HG02870 (cell line): ENCODE data around the gene GPBAR1.

ENCODE experiments used
- ATAC-seq: cut with Tn5 transposase; IDR thresholded peaks from one replicate; pipeline ENCODE4 v1.9.1; 2021; ENCODE audit warnings: mild to moderate bottlenecking, moderate library complexity; ENCODE audit not compliant: unreplicated experiment

GPBAR1 gene

DNA sequence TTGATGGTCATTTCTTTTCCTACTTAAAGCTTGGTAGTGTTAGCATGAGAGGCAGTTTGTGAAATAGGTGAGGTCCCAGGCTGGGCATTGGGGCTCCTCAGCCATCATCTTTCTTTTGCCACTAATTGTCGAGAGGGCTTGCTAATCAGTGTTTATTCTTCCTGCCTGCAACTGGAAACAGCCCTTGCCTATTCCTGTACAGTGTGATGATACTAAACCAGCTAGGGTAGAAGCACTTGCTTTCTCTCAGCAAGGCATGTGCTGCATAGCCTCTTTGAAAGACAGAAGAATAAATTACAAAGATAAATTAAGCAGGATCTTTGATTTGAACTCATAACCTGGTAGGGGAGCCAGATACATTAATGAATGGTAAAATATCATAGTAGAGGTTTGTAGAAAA, 16.6 kb upstream of the GPBAR1 start:
- no peak for ATAC-seq

DNA sequence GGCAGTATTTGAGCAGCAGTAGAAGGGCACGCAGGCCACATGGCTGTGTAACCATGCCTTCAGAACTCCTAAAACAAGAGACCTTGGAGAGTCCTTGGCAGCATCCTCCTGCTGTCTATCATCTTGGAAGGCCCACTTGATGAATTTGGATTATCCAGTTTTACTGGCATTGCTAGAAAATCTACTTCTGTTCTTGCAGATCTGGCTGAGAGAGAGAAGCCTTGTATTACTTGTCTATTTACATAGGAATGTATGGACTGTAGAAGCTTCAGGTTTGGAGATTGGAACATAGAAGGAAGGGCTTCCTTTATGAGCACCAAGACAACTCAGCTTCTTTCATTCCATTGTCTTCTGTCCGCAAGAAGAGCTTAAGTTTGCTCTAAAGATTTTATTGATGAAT, 16.1 kb upstream of the GPBAR1 start:
- no peak for ATAC-seq

DNA sequence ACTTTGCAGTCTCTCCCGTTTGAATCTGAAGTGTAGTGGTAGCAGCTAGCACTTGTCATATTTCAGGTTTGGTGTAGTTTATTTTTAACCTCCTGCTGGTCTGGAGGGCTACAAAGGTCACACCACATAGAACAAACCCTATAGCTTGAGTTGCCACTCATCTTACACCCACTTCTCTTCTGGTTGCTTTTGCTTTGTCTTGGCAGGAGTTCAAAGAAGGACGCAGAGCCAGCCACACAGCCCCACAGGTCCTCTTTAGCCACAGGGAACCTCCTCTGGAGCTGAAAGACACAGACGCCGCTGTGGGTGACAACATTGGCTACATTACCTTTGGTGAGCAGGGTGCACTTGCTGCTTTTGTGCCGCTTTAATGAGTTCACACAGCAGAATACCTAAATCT, 15.6 kb upstream of the GPBAR1 start:
- no peak for ATAC-seq

DNA sequence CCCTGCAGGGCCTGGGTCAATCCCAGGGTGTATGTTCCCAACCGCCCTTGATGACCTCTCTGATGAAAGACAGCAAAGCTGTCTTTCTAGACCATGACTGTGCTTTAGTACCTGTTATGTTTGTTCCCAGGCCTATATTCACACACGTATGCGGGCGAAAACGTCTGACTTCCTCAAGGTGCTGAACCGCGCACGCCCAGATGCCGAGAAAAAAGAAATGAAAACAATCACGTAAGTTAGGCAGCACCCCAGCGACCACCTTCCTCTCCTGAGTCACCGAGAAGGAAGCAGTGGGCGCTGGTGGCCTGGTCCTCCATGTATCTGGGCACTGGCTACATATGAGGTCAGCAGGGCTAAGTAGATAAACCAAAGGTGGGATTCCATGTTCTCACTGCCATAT, 11.1 kb upstream of the GPBAR1 start:
- ATAC-seq: no peak

DNA sequence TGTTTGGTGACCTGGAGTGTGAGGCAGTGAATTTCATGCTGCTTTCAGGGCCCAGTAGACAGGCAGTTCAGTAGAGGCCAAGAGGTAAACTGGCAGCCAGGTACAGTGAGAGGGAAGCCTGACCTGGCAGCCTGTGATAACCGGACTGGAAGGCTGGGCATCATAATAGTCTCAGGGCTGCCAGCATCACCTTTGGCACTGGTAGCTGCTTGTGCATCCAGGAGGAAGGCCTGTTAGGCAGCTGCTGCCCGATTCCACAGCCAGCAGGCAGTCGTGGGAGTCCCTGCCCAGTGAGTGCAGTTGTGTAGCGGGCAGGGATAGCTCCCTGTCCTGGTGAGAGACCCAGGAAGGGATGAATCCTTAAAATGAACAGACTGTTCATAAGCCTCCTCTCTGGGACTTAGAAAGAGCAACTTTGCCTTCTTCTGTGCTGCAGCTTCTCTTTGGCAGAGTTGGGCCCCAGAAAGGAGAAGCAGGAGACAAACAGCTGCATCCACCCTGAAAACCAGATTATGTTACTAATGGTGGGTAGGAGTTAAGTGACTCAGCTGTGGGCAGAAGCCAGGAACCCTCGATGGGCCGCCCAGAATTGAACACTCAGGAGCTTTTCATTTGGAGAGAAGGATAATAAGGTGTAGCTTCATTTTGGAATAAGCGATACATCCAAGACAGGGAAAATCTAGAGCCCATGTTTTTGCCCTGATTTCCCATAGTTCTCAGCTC, 8.1 kb upstream of the GPBAR1 start:
- no peak for ATAC-seq

DNA sequence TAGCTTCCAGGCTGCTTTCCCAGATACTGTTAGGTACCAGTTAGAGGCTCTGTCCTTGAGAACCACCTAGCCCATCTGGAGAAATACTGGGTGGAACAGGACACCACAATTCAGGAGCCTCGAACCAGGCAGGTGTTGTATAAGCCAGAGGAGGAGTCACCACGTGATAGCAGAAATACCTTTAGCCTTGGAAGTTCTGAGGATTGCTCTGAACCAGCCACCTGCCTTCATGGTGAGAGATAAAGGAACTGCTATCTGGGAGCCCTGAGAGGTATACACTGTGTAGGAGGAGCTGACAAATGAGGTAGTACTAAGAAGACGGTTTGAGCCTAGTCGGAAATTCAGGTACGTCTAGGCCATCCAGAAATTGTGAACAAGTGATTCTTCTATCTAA, 7.6 kb upstream of the GPBAR1 start:
- no peak for ATAC-seq

DNA sequence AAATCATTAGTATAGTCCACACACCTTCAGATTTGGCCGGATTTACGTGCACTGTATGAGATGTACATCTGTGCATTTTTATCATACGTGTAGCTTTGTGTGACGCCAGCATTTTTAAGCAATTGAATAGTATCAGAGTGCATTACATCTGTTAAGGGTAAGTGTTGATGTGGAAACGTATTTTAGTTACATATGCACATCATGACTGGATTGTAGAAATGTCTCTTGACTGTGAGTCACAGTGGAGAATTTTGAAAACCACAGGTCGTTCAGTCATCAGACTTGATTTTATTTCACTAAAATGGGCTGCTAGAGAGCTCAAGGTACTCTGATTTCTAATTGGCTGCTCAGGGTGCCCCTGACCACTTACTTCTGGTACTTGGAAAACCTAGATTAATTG, 5.4 kb upstream of the GPBAR1 start:
- no peak for ATAC-seq

DNA sequence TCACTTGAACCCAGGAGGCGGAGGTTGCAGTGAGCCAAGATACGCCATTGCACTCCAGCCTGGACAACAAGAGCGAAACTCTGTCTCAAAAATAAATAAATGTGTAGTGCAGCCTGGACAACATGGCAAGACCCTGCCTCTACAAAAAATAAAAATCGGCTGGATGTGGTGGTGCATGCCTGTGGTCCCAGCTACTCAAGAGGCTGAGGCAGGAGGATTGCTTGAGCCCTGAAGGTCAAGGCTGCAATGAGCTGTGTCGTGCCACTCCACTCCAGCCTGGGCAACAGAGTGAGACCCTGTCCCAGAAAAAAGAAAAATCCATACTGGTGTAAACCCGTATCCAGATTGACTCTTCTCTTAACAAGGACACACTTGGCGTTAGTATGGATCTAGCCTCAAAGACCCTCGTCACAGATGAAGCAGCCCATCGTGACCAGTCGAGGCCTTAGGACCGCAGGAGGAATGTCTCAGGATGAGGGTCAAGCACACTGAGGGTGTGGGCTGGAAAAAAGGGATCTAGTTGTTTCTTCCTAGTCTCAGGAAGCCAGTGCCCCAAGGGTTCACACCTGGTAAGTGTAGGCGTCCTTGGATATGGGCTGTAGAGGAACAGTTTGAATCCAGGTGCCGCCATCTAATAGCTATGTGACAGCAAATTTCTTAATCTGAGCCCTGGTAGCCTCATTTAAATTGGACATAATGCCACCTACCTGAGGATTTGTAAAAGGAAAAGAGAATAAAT, 4.0 kb upstream of the GPBAR1 start:
- ATAC-seq: no peak

DNA sequence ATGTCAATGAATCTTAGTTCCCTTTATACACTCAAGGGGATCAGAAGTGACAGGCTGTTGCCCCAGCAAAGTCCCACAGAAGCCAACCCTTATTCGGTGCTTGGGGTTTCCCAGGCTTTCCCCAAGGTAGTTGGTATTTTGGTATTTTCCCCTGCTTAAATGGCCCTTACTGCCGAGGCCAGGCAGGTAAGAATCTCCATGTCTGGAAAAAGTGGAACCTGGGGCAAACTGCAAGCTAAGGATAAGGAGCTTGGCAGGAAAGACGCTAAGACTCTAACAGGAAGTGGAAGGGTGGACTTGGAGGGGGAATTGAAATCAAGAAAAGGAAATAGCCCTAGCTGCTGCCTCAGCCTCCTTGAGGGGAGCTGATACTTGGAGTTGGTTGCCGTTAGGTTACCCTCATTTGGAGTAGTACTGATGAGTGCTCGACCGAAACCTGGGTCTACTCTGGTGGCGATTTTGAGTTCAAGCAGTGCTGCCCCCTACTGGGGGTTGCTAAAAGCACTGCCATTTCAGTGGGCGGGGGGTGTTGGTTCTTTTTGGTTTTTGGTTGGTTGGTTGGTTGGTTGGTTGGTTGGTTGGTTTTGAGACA, 3.3 kb upstream of the GPBAR1 start:
- ATAC-seq: peak; percentile 81

DNA sequence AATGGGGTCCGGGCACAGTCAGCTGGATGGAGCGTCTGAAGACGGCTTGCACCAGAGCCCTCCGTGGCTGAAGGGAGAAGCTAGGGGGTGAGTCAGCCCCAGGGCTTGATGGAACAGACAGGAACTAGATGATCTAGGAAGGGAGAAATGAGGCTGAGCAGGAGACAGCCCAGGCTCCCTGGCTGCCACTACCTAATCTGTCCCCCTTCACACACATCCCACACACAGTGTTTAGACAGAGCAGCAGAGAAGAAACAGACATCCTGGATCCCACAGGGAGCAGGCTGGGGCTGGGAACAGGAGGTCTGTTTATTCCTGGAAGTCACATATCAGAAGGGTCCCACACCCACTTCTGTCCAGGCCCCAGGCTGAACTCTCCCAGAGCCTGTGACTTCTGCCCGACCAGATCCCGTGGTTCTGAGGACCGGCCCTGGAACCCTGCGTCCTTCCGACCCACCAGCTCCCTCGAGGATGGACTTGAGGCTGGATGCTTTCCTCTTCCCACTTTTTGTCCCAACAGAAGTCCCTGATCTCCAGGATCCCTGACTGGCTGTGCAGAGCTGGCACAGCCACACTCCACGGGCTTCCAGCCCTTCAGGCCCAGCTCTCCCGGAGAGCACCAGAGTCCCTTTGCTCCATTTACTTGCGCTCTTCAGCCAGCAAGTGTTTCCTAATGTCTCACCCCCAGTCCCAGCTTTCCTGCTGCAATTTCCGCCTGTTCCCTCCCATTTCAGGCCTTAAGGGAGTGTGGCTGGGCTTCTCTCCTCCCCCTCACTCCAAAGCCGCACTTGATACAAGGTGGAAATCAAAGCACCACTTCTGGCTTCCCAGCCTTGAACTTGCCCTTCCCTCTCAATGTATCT, 1.5 kb upstream of the GPBAR1 start:
- no peak for ATAC-seq

DNA sequence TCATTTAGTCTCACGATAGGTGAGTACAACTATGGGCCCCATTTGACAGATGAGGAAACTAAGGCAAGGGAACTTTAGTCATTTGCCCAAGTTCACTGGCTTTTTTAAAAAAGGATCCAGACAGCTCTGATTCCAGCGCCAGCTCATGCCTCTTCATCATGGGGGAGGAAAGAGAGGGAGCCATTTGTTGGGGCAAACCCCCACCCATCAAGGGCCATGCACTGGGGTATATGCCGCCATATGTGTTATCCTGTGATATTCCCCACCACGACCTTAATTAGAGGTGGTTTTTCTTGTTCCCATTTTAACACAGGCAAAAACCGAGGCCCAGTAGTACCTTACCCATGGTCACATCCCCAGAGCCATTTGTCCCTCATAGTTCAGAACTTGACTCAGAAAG, 649 bp upstream of the GPBAR1 start:
- no peak for ATAC-seq

DNA sequence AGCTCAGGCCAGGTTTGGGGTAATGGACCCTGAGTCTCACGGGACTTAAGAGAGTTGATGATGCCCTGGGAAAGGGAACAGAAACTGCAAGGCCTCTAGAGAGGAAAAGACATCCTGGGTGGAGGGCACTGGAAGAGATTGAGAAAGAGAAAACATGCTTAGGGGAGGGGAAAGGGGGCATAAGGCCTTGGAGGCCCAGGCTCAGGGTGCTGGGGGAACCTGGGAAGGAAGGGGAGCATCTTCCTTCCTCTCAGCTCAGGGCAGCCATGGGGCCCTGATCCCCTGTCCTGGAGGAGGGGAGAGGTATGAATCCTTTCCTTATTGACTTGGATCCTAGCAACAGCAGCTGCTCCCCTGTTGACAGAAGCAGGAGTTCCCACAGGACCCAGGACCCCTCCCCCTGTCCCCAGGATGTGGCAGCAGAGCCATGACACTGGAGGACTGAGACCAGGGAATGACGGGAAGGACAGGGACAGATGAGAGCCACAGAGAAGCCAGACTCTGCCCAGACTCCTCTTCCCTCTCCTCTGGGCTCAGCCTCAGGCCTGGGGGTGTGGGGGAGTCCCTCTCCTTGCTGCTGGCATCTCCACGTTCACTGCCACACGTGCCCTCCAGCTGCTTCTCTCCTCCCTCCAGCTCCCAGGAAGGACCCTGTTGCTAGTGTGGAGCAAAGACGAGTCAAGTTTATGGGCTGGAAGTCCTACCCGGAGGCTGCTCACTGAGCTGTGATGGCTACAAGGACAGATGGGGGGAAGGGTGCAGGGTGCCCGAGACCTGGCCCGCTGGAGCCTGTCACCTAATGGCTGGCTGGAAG, 815 bp downstream of the GPBAR1 start:
- ATAC-seq: no peak

DNA sequence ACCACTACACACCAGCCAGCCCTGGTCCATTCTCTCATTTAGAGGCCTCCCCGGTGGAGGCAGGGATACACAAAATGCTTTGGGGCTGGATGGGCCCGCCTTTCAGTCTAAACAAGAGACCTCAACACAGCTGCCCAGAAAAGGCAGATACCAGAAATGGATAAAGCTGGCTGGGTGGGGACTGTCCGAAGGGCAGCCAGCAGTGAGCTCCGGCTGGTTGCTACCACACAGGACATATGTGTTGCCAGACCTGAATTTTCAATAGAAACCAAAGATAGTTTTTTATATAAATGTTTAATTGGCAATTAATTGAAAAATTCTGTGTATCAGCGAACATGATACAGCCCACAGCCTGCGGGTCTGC, 1.4 kb downstream of the GPBAR1 start:
- ATAC-seq: no peak

DNA sequence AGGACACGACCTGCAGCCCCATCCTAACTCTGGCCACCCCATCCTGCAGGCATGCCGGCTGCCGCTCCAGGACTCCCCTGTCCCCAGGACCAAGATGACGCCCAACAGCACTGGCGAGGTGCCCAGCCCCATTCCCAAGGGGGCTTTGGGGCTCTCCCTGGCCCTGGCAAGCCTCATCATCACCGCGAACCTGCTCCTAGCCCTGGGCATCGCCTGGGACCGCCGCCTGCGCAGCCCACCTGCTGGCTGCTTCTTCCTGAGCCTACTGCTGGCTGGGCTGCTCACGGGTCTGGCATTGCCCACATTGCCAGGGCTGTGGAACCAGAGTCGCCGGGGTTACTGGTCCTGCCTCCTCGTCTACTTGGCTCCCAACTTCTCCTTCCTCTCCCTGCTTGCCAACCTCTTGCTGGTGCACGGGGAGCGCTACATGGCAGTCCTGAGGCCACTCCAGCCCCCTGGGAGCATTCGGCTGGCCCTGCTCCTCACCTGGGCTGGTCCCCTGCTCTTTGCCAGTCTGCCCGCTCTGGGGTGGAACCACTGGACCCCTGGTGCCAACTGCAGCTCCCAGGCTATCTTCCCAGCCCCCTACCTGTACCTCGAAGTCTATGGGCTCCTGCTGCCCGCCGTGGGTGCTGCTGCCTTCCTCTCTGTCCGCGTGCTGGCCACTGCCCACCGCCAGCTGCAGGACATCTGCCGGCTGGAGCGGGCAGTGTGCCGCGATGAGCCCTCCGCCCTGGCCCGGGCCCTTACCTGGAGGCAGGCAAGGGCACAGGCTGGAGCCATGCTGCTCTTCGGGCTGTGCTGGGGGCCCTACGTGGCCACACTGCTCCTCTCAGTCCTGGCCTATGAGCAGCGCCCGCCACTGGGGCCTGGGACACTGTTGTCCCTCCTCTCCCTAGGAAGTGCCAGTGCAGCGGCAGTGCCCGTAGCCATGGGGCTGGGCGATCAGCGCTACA, 2.1 kb downstream of the GPBAR1 start:
- ATAC-seq: no peak

DNA sequence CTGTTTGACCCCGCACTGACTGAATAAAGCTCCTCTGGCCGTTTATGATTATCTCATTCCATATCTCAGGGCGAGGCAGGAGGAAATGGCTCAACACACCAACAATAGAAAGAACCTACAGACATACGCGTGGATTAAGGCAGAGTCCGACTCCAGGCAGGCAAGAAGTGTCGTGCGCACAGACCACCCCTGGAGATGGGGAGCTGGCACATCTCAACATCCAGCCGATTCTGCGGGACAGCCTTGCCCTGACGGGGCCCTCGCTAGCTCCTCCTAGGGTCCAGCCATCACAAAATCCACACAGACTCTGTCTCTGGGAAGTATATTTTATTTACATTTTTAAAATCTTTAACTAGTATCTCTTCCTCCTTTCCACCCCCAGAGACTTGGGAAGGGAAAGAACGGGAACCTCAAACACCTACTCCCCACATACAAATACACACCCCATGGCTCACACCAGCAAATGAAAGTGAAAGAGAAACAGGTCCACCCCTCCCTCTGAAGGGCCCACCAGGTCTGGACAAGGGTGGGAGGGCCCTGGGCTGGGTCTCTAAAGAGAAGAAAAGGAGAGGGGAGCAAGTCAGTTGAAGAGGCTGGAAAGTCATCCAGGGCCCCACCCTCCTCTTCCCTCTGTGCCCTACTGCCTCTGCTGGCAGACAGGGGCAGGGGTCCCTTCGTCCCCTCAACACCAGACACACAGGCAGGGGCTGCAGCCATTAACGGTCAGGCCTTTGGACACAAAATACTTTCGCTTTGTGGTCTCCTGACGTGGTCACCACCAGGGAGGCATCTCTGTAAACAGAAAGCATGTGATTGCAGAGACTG, 3.2 kb downstream of the GPBAR1 start:
- ATAC-seq: no peak

DNA sequence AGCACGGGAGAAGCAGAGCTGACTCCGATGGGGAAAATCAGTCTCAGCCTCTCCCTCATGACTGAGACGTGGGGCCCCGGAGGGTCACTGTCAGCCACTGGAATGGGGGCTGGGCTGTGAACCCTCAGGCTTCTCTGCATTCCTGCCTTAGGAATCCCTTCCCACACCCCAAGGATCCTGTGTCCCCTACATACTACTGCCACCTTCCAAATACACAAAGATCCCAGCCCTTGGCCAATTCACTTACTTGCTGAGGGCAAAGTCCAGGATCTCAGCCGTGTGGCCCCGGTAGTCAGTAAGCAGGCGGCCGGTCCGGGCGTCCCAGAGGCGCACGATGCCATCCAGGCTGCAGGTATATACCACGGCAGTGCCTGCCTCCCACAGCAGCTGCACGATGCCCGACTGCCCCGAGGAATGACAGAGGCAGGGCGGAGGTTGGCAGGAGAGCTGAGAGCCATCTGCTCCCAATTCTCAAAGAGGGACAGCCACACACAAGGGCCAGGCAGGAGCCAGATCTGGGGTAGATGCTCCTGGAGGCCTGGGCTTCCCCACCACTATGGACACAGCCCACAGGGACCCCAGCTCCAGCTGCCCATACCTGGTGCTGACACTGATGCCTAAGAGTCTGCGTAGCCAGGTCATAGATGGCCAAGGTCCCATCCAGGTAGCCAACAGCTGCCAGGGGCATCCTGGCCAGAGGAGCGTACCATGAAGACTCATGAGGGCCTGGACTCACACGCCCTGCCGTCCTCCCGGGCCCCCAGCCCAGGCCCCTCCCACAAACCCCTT, 4.2 kb downstream of the GPBAR1 start:
- ATAC-seq: no peak

DNA sequence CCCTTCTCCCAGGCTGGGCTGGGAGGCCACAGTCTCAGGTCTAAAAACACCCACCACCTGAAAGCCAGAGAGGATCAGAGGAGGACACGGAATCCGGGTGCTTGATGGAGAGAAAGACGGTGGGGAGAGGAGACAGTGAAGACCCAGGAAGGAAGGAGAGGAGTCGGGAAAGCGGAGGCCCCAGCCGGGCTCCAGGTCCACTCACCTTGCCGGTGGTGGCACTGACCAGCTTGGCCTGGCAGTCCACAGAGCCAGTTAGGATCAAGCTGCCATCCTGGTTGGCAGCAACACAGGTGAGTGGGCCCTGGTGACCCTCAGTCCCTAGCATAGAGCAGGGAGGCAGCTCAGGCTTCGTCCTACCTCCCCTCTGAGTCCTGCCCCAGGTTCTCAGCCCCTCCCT, 4.8 kb downstream of the GPBAR1 start:
- ATAC-seq: no peak
